T-helper 2 cell treated with Interferon-gamma antibody and Interleukin-4, amounts not matched to agents 100 ng/mL and 5 ng/mL, for 36 hours (primary cell): ENCODE measurements around the gene IP6K2. TPM values are rescaled to one million over a fixed set of nuclear protein-coding genes. Genes with fewer than 3 reads are reported as not detected.

Experiments
- intact Hi-C: fragments of 100-400 bp; cut with micrococcal nuclease; formaldehyde crosslinking; loops from one replicate; pipeline ENCODE4 v1.15.1; 2023
- total RNA-seq: library from RNA; stranded (reverse); gene quantifications from 2 replicates; pipeline ENCODE4 v1.2.3, GENCODE V29; 2022

The IP6K2 gene
- total RNA-seq, 1 donor from 2014 or later, result 59.9 TPM

DNA sequence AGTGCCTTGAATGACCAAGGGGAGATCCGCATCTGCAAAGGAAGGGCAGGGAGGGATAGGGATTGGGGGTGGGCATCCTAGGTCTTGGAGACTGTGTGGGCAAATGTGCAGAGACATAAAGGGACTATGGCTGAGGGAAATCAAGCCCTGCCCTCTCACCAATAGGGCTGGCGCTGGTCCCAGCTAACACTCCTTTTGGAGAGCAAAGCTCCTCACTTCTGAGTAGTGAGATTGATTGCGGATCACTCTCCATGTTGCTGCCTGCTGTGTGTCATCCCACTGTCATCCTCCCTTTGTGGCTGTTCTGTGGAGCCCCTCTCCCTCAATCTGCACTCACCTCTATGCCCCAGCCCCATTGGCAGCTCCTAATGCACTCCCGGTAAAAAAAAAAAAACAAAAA lies 52.1 kb downstream of the IP6K2 start:
- intact Hi-C loops, result loop anchor here (2.0 kb wide), 1 partner anchor 20 kb away; the partner anchor contains the start of gene NCKIPSD

- intact Hi-C loops, result loop anchor here (2.0 kb wide), 1 partner anchor 21 kb away; the partner anchor contains the start of gene NCKIPSD
Observed at GRCh38 chr3:48664313-48664644, 52.7 kb downstream of the IP6K2 start.

DNA sequence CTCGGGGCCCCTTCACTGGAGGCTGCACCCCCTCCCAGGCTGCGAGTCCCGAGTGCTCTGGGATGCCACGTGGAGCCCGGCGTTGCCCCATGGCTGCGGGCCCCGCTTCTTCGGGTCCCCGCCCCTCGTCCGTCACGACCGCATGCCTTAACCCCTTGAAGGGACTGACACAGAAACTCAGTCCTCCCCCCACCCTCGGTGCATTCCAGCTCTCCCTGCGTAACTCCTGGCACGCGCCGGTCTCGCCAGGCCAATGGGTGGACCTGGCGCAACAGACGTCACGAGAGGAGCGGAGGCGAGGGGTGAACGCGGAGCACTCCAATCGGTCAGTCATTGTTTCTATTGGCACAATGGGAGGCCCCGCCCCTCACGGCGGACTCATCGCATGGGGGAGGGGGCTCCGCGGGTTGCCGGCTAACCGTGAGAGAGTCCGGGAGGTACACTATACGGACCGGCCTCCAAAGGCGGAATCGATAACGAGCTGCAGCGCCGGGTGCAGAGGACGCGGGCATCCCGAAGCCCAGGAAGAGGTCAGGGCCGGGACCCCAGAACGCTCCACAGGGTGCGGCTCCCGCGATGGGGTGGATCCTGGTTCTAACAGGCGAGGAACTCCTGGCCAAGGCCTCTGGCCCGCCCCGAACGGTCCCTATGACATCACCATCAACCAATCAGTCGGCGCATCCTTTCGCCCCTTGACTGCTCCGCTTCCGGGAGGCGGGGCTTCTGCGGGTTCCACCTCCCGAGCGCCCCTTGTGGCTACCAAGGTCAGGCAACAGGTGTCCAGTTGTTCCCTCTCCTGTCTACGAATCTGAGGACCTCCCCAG lies 53.3 kb downstream of the IP6K2 start:
- intact Hi-C loops, result loop anchor here (2.0 kb wide), 2 partner anchors 21 to 53 kb away; partner anchors contain the start of genes IP6K2 and NCKIPSD

DNA sequence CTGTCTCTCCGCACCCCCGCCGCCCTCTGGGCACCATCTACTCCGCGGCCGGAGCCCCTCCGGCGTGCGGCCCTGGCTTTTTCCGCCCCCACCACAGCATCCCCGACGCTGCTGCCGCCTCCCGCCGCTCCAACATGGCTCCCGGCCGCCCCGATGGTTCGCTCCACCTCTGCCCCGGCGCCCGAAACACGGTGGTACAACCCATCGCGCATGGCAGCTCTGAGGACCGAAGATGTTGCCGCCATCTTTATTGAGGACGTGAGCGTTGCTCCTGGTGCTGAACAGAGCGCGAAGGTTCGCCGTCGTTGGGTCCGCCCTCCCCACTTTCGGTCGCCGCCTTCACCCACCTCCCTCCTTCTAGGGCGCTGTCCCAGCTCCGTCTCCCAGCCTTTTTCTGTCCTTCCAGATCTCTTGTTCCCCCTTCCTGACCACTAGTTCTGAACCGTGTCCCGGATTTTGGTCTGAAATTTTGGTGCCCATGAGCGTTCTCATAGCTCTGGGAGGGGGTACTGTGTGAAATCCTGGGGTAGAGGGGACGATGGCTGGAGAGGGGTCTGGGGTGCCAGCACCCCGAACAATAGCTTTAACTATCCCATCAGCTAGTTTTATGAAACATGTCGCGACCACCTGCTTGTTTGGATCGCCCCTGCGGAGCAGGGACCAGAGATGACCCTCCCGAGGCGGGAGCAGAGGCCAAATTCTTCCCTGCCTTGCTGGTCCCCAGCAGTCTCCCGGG lies 54.1 kb downstream of the IP6K2 start, which contains the start of gene CELSR3:
Gene CELSR3, minus strand, starts transcription at position 134 of the 736 bp plus-strand sequence. CDS start 252 bp downstream, outside the sequence.
- intact Hi-C loops, result loop anchor here (2.0 kb wide), 1 partner anchor 54 kb away; the partner anchor contains the start of gene IP6K2

- intact Hi-C loops, result loop anchor here (2.0 kb wide), 1 partner anchor 55 kb away; the partner anchor contains the start of gene IP6K2
Observed at GRCh38 chr3:48662145-48662752, 54.8 kb downstream of the IP6K2 start.

DNA sequence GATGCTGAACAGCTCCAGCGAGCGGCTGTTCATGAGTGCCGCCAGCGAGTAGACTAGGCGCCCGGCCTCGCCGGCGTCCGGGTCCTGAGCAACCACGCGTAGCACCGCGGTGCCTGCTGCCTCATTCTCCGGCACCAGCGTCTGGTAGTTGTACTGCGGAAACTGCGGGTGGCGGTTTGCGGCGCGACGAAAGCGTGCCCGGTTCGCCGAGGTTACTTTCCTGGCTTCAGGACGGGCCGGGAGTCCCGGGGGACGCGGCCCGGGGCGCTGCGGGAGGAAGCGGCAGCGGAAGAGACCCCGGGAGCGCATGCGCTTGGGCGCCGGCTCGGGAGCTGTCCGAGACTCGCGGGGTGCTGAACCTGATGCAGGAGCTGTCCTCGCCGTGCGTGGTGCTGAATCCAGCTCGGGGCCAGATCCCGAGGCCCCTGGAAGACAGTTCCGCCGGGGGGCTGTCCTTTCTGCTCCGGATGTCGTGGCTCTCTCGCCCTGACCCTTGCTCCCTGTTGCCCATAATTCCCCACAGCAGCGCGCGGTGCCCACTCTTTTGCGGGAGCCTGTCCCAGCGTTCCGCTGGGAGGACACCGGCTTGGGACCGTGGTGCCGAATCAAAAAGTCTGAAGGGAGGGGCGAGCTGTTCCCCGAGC lies 55.4 kb downstream of the IP6K2 start:
- intact Hi-C loops, result loop anchor here (2.0 kb wide), 1 partner anchor 55 kb away; the partner anchor contains the start of gene IP6K2

DNA sequence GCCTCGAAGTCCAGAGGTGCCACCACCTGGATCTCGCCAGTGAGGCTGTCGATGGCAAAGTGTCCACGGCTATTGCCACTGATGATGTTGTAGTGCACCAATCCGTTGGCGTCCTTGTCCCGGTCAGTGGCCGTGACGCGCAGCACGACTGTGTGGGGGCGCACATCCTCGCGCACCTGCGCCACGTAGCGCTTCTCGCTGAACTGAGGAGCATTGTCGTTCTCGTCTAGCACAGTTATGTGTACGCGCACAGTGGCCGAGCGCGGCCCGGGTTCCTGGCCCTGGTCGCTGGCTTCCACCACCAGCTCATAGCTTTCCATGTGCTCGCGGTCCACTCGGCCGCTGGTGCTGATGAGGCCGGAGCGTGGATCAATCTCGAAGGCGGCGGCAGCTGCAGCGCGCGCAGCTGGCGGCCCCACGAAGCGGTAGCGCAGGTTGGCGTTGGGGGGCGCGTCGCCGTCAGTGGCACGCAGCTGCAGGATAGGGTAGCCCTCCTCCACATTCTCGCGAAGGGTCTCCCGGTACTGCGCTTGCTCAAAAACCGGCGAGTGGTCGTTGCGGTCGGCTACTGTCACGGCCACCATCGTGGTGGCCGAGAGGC lies 56.1 kb downstream of the IP6K2 start:
- intact Hi-C loops, result no loop called here

- intact Hi-C loops, result loop anchor here (1.0 to 5.0 kb wide), 4 partner anchors 22 to 185 kb away; partner anchors contain the start of genes PFKFB4, SLC26A6 and UQCRC1
Observed at GRCh38 chr3:48656841-48657281, 60.2 kb downstream of the IP6K2 start.

GRCh38 chr3:48656061-48656840 lies 60.8 kb downstream of the IP6K2 start:
- intact Hi-C loops, result loop anchor here (1.0 to 5.0 kb wide), 4 partner anchors 21 to 184 kb away; partner anchors contain the start of genes PFKFB4, SLC26A6 and UQCRC1

- intact Hi-C loops, result loop anchor here (1.0 to 5.0 kb wide), 4 partner anchors 20 to 183 kb away; partner anchors contain the start of genes PFKFB4, SLC26A6 and UQCRC1
Observed at GRCh38 chr3:48655606-48656005, 61.4 kb downstream of the IP6K2 start.

GRCh38 chr3:48655063-48655462 lies 62.0 kb downstream of the IP6K2 start:
- intact Hi-C loops, result loop anchor here (5.0 kb wide), 1 partner anchor 98 kb away; the partner anchor contains the start of gene PFKFB4

DNA sequence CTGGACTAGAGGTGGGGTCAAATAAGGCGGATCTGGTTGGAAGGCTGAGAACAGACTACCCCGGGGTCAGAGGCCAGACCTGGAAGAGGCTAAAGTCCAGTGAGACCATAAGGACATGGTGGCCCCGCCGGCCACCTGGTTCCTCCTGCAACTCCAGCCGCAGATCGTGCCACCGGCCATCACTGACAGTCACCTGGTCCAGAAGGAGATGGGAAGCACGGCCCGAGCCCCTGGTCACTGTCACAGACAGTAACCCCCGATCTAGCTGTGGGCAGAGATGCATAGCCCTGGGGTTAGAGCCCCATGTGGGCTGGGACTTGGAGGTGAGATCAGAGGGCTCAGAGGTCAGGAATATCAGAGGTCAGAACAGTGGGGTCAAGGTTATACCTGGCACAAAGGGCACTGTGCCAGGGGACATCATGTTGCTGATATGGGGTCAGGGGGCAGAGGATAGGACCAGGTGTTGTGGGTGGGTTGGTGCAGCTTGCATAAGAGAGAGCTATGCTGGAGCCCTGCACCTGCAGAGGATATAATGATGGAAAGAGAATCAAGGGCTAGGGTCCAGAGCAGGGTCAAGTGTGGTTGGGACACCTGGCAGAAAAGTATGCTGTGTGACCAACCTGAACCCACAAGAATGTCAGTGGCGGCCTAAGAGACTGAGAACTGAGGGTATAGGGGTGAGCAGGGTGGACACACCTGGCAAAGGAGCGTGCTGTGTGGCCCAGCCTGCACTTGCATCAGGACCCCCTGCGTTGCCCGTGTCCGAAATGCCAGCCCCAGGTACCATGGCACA lies 63.9 kb downstream of the IP6K2 start:
- intact Hi-C loops, result no loop called here

- intact Hi-C loops, result no loop called here
Observed at GRCh38 chr3:48651771-48652170, 65.2 kb downstream of the IP6K2 start.

DNA sequence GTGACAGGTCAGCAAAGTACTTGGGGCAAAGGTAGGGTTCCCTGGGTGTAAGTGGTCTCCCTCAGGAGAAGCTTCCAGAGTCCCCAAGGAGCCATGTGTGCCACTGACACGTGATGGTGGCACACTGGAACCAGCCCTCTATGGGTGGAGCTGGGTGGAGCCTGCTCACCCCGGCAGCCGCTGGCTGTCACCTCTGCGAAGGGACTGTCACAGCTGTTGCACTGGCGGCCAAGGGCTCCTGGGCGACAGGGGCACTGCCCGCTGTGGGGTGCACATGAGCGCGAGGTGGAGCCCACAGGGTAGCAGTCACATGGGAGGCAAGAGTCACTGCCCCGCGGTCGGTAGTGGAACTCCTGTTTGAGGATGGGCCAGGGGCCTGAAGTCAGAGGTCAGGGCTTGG lies 66.3 kb downstream of the IP6K2 start:
- intact Hi-C loops, result no loop called here

- intact Hi-C loops, result no loop called here
Observed at GRCh38 chr3:48648188-48648850, 68.7 kb downstream of the IP6K2 start.

DNA sequence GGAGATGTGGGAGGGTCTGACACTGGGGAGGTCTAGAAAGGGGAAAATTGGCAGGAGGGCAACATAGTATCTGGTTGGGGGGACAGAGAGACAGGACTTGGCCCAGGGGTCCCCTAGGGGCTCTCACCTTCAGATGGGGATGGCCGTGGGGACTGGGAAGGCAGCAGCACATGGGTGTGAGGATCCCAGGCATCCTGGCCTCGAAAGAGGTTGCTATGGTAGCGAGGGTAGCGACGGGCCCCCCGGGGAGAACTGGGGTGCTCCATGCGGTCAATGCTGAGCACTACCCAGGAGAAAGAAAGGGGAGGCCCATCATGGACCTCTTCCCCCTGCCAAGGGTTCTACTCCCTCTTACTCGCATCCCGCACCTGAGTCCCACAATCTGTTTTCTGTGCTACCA lies 69.3 kb downstream of the IP6K2 start:
- intact Hi-C loops, result no loop called here

DNA sequence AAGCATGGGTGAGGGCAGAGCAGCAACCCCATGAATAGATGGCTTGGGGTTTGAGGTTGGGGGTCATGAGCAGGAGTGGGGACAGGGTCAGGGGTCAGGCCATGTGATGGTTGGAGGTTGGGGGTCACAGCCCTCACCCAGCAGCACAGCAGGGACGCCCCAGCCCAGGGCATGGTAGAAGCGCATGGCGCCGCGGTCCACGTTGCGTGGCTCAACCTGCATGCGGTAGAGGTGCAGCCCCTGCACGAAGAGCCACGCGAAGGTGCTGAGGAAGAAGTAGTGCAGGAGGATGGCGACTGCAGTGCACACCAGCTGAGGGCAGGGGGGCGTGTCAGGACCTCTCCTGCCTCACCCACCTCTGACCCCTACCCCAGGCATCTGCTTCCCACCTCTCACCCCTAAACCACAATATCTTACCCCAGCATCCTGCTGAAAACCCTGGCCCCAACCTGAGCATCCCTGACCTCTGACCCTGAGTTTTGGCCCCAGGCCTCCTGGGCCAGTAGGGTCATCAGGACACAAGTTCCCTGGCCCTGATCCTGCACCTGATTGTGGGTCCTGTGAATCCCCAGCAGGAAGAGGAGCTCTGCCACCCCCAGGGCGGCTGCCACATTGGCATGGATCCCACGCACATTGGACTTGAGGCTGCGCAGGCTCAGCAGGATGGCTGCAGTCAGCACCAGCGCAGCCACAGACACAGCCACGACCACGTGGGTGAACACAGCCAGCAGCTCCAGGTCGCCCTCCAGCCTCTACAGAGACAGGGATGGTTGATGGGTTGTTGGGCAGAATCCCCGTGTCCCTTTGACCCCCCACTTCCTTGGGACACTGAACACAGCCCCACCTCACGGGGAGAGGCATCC lies 71.9 kb downstream of the IP6K2 start:
- intact Hi-C loops, result no loop called here
